ENCODE measurements around the gene NF2. TPM values are rescaled to one million over a fixed set of nuclear protein-coding genes. Genes with fewer than 3 reads are reported as not detected.

Gene NF2
- total and polyA plus RNA-seq, 2 experiments from 2014 or later = 14.4 to 54.5 TPM

- Histone ChIP-seq H3K27me3 (ENCODE audit: insufficient read depth) (peaks cover 5% of the 10 kb centered on the region), H3F3A (replicated peaks; ENCODE audit: low read depth) (no peaks in the 10 kb centered on the region; the same call in 1 of the 2 replicates), H3K79me2 (replicated peaks; ENCODE audit: insufficient read depth) (no peaks in the 10 kb centered on the region), H3K36me3 (ENCODE audit: insufficient read depth) (no peaks in the 10 kb centered on the region), H3K4me3 (no peak overlapping the region), H2AFZ (no peak overlapping the region), H3K4me1 (ENCODE audit: insufficient read depth) (no peaks in the 10 kb centered on the region; the same call in 1 of the 2 replicates), H3K9me2 (ENCODE audit: insufficient read depth) (no peaks in the 10 kb centered on the region), H3K27ac (ENCODE audit: low read depth) (no peak overlapping the region), H3K4me2 (no peak overlapping the region), H4K20me1 (replicated peaks; ENCODE audit: insufficient read depth) (no peaks in the 10 kb centered on the region)
- Mint-ChIP-seq H3K36me3 (ENCODE audit: low read depth) (no peaks in the 10 kb centered on the region), H3K9me3 (no peaks in the 10 kb centered on the region), H3K4me3 (no peak overlapping the region), H3K4me1 (peaks cover 5% of the 10 kb centered on the region; the same call in 1 of the 3 replicates), H3K27me3 (ENCODE audit: insufficient read depth, low read depth, poor library complexity) (peaks cover 9% of the 10 kb centered on the region), H3K27ac (no peak overlapping the region)
- DNase-seq (ENCODE audit: low spot score) (peak; percentile 81), ATAC-seq (peak; percentile 83)
- no peak for TF ChIP-seq REST (IDR thresholded peaks at IDR 0.05; ENCODE audit: unreplicated experiment)
- TF ChIP-seq CTCF (conservative IDR thresholded peaks at IDR 0.05; ENCODE audit: low read depth in 2 of 2) = peak; percentile 17 to 79
Observed at GRCh38 chr22:29727131-29727523, 123.7 kb downstream of the NF2 start.

- Histone ChIP-seq H3F3A (replicated peaks; ENCODE audit: low read depth) (no peaks in the 10 kb centered on the region; the same call in 1 of the 2 replicates), H2AFZ (no peak overlapping the region), H3K36me3 (ENCODE audit: insufficient read depth) (no peaks in the 10 kb centered on the region), H4K20me1 (replicated peaks; ENCODE audit: insufficient read depth) (no peaks in the 10 kb centered on the region), H3K79me2 (replicated peaks; ENCODE audit: insufficient read depth) (no peaks in the 10 kb centered on the region), H3K4me3 (no peak overlapping the region), H3K4me1 (ENCODE audit: insufficient read depth) (no peaks in the 10 kb centered on the region), H3K27ac (ENCODE audit: low read depth) (no peak overlapping the region), H3K9me2 (ENCODE audit: insufficient read depth) (no peaks in the 10 kb centered on the region), H3K27me3 (ENCODE audit: insufficient read depth) (no peaks in the 10 kb centered on the region), H3K4me2 (no peak overlapping the region)
- DNase-seq (ENCODE audit: low spot score) (no peak), ATAC-seq (no peak)
- Mint-ChIP-seq H3K9me3 (no peaks in the 10 kb centered on the region), H3K4me3 (no peak overlapping the region), H3K36me3 (ENCODE audit: low read depth) (no peaks in the 10 kb centered on the region), H3K4me1 (peaks cover 8% of the 10 kb centered on the region), H3K27me3 (ENCODE audit: insufficient read depth, low read depth, poor library complexity) (peaks cover 4% of the 10 kb centered on the region), H3K27ac (no peak overlapping the region; the same call in 1 of the 2 replicates)
- TF ChIP-seq POLR2AphosphoS5 (IDR thresholded peaks at IDR 0.05; ENCODE audit: low read depth) = no peak
- TF ChIP-seq REST (IDR thresholded peaks at IDR 0.05; ENCODE audit: unreplicated experiment) = no peak
- TF ChIP-seq ZNF462 (CRISPR knock-in tag; IDR thresholded peaks at IDR 0.05) = no peak
- no peak for TF ChIP-seq JUNB (IDR thresholded peaks at IDR 0.05; ENCODE audit: unreplicated experiment)
- TF ChIP-seq NANOG (IDR thresholded peaks at IDR 0.05; ENCODE audit: borderline replicate concordance) = no peak
Observed at GRCh38 chr22:29729161-29729560, 125.7 kb downstream of the NF2 start.
